HG03025 (cell line): ENCODE results near the gene CCSER1.
A peak's percentile ranks its signal among the peaks of the same experiment; 100 is the strongest.
"Not testable (repeated sequence)": the region's sequence is repeated elsewhere in the genome, so short reads cannot be mapped to it uniquely, and the experiment has no call there.

Source experiments
- ATAC-seq: cut with Tn5 transposase; IDR thresholded peaks from one replicate; pipeline ENCODE4 v1.9.1; 2021; ENCODE audit warnings: mild to moderate bottlenecking, moderate library complexity; ENCODE audit not compliant: unreplicated experiment, low FRiP score

Gene CCSER1

GRCh38 chr4:91298824-91299223 lies 1171.6 kb downstream of the CCSER1 start:
- ATAC-seq, result no peak

GRCh38 chr4:91302120-91302519 lies 1174.9 kb downstream of the CCSER1 start:
- no peak for ATAC-seq

GRCh38 chr4:91304292-91304691 lies 1177.1 kb downstream of the CCSER1 start:
- ATAC-seq, result no peak

- ATAC-seq, result no peak
These were observed 1190.2 kb downstream of the CCSER1 start for GRCh38 chr4:91317434-91317833.

DNA sequence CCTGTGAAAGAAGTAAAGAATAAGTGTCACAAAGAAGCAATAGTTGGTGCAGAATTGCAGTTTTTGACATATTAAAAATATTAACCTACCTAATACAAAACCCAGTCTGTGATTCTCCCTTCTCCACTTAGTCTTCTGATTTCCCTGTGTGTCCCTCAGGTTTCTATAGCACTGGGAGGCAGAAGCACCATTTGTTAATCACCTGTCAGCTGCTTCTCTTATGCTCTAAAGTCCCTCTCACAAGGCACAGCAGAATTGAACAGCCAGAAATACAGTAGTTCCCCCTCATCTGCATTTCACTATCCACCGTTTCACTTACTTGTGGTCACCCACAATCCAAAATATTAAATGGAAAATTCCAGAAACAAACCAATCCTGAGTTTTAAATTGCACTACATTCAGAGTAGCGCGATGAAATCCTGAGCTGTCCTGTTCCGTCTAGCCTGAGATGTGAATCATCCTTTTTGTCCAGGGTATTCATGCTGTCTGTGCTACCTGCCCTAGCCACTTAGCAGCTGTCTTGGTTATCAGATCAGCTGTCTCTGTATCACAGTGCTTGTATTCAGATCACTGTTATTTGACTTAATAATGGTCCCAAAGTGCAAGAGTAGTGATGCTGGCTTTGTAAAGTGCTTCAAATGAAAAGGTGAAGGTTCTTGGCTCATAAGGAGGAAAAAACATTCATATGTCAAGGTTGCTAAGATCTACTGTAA lies 1192.5 kb downstream of the CCSER1 start:
- ATAC-seq, result no peak

GRCh38 chr4:91322961-91323360 lies 1195.8 kb downstream of the CCSER1 start:
- no peak for ATAC-seq

- ATAC-seq, result no peak
These were observed 1198.3 kb downstream of the CCSER1 start for GRCh38 chr4:91325495-91325894.

GRCh38 chr4:91326167-91326566 lies 1199.0 kb downstream of the CCSER1 start:
- not testable (repeated sequence) for ATAC-seq

DNA sequence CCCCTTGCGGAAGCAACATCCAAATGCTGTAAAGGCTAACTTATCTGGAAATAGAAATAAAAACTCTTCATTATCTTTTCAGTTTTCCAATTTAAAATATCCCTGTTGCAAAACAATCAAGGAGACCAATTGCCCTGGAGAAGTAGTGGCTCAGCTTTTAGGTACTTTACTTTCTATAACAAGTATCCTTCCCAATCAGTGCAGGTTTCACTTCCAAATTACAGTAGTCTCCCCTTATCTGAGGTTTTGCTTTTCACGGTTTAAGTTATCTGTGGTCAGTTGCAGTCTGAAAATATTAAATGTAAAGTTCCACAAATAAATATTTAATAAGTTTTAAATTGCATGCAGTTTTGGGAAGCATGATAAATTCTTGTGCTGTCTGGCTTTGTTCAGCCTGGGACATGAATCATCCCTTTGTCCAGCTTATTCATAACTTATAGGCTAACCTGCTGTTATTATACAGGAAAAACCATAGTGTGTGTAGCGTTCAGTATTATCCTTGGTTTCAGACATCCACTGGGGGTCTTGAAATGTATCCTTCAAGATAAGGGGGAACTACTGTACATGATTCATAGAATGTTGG lies 1203.5 kb downstream of the CCSER1 start:
- no peak for ATAC-seq

DNA sequence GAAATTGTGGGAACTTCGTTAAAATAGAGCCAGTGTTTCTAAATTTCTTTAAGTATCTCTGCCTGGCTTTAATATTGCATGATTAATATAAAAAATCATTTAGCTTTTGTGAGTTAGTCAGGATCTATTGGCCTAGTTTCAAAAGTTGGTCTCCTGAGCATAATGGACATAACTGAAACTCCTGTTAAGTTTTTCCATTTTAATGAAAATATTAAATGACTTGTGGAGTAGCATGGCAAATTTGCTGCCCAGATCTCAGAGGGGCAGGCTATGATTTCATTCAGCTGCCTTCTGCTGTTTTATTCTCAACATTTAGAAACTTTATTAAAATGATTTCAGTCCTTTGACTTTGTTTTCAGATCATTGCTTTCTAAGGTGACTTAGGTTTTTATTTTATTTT lies 1213.6 kb downstream of the CCSER1 start:
- no peak for ATAC-seq

GRCh38 chr4:91345632-91346031 lies 1218.4 kb downstream of the CCSER1 start:
- ATAC-seq, result no peak

DNA sequence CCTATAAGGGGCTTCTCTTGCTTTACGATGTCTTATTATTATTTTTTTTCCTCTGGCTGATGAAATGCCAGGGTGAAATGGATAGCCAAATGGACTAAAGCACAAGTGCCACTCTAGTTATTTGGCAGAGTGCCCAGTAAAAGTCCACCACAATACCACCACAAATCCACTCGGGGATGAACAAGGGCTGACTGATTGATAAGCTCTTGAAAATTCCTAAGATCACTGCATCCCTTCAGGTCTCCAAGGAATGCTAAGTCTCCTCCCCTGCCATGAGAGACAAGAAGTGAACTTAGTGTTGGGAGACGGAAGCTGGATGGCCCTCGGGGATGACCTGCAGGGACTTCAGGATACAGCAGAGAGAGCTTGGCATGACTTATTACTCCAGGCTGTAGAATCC lies 1229.3 kb downstream of the CCSER1 start:
- not testable (repeated sequence) for ATAC-seq

DNA sequence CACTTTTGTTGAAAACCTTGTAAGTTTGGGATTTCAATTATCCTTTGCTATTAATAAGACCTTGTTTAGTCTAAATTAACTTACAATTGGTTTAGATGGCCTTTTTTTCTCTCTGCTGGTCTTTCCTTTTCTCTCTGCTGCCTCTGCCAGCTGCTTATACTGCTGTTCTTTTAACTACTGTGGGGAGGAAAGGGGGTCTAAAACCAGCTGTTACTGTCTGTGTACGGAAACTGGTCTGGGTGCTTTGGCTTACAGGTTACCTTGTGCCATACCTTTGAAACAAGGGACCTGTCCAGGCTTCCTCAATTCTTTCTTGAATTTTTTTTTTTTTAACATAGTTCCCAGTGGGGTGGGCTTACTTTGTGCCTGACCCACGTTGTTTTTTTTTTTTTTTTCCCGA lies 1230.8 kb downstream of the CCSER1 start:
- ATAC-seq, result not testable (repeated sequence)

DNA sequence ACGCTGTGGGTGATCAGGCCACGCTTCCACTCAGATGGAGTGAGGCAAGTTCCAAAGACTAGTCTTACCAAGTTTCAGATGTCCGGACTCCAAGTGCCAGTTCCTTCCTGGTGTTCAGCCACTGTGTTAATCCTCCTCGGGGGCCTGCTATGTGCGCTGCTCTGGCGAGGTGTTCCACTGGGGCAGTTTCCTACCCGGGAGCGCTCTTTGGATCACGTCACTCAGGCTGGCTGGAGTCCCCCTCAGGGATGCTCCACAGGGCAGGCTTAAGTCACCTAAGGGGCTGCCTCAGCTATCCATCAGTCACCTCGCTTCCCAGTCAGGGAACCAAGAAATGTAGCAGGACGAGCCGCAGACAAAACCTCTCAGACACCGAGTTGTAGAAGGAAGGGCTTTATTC lies 1231.4 kb downstream of the CCSER1 start:
- not testable (repeated sequence) for ATAC-seq

- no peak for ATAC-seq
These were observed 1232.1 kb downstream of the CCSER1 start for GRCh38 chr4:91359041-91360031.

DNA sequence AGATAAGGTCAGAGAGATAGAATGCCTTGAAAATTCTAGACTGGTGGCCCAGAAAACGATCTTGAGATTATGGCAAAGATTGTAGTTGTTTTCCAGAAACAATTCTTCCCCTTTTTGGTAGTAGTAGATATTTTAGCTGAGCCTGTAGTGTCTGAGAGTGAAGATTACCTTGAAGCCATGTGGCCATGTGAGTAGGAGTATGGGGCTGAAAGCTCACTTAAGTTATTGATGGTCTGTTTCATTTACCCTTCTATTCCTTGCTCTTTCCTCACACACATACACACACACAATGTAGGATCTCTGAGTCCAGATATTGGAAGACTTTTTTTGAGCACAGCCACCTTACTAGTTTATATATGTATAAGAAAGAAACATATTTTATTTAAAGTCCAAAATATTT lies 1234.9 kb downstream of the CCSER1 start:
- ATAC-seq, result peak; percentile 59

DNA sequence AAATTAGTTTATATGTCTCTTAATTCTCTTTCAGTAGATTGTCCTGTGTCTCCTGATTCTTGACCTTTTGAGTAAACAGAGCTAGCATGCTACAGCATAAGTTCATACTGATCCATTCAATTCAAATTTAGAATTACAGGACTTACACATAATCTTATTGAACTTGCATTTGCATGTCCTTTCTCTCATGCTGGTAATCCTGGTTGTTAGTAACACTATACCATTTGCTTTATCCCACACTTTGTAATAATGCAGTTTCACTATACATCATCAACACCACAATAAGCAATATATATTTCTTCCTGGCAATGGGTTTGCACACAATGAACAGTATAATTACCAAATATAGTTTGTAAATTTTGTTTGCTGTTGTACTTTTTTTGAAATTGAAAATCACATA lies 1239.4 kb downstream of the CCSER1 start:
- no peak for ATAC-seq

- ATAC-seq, result no peak
These were observed 1241.9 kb downstream of the CCSER1 start for GRCh38 chr4:91369116-91369515.

DNA sequence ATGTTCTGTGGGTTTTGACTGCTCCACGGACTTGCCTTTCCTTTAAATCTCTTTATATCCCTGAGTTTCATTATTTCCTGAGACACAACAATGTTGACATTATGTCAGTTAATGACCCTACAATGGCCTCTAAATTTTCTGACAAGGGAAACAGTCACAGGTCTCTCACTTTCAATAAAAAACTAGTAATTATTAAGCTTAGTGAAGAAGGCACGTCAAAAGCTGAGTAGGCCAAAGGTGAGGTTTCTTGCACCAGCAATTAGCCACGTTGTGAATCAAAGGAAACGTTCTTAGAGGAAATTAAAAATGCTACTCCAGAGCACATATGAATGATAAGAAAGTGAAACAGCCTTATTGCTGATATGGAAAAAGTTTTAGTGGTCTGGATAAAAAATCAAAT lies 1246.4 kb downstream of the CCSER1 start:
- ATAC-seq, result no peak

GRCh38 chr4:91405431-91405830 lies 1278.2 kb downstream of the CCSER1 start:
- ATAC-seq, result not testable (repeated sequence)

DNA sequence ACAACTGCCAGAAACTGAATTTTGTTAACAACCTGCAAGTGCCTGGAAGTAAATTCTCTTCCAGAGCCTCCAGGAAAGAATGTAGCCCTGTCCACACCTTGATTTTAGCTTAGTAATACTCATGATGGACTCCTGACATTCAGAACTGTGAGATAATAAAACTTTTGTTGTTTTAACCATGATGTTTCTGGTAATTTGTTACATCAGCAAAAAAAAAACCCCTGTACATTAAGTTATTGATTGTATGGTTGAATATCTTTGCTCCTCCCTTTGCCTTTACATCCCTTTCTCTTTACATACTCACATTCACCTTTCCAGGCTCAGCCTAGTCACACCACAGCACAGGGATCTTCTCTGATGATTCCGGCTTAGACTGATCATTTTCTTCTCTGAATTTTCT lies 1294.8 kb downstream of the CCSER1 start:
- ATAC-seq, result no peak
